GM08714 (cell line): ENCODE results near the gene ETV3L.

Source experiments
- H3K4me3 ChIP-seq: fragments of 200-500 bp; sonication (Bioruptor generic); 2 replicates; pipeline ENCODE4 v1.5.1; 2014; ENCODE audit warnings: mild to moderate bottlenecking, low read length, inconsistent platforms
- ZNF274 ChIP-seq: IDR thresholded peaks from 2 replicates; pipeline ENCODE4 v1.6.1; 2012; ENCODE audit warnings: mild to moderate bottlenecking, low read depth, low read length

Gene ETV3L

GRCh38 chr1:157137408-157138219 lies 38.0 kb upstream of the ETV3L start:
- TF ChIP-seq ZNF274: no peak

GRCh38 chr1:157137046-157137407 lies 37.4 kb upstream of the ETV3L start:
- TF ChIP-seq ZNF274: no peak
- H3K4me3 ChIP-seq: peak overlapping the region; percentile 86

More at GRCh38 chr1:157137408-157138219, 38.0 kb upstream of the ETV3L start:
- peak overlapping the region; percentile 86 for H3K4me3 ChIP-seq

GRCh38 chr1:157136133-157136532 lies 36.5 kb upstream of the ETV3L start:
- TF ChIP-seq ZNF274: no peak

GRCh38 chr1:157135646-157136045 lies 36.0 kb upstream of the ETV3L start:
- no peak overlapping the region for H3K4me3 ChIP-seq

More at GRCh38 chr1:157136133-157136532, 36.5 kb upstream of the ETV3L start:
- peak overlapping the region; percentile 86; the same call in 1 of the 2 replicates for H3K4me3 ChIP-seq

DNA sequence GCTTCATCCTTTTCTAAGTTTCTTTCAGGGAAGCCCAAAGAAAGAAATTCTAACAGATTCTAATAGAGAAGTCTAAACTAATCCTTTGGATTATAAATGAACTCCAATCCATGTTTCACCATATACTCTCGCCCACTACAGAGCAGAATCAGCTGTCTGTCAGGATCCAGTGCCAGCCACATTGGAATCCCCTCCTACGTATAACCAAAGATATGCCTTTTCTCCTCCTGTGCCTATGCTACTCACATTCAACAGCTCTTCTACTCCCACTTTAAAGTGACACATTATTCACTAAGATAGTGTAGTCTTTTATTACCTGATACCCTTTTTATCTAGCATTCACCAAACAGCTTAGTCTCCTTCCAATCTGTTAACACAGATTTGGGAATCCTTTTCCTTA lies 35.5 kb upstream of the ETV3L start:
- TF ChIP-seq ZNF274: no peak
- H3K4me3 ChIP-seq: no peak overlapping the region

More at GRCh38 chr1:157135646-157136045, 36.0 kb upstream of the ETV3L start:
- no peak for TF ChIP-seq ZNF274

GRCh38 chr1:157134442-157134841 lies 34.8 kb upstream of the ETV3L start:
- H3K4me3 ChIP-seq: no peak overlapping the region
- no peak for TF ChIP-seq ZNF274

GRCh38 chr1:157133426-157133825 lies 33.8 kb upstream of the ETV3L start:
- TF ChIP-seq ZNF274: no peak
- no peak overlapping the region for H3K4me3 ChIP-seq

DNA sequence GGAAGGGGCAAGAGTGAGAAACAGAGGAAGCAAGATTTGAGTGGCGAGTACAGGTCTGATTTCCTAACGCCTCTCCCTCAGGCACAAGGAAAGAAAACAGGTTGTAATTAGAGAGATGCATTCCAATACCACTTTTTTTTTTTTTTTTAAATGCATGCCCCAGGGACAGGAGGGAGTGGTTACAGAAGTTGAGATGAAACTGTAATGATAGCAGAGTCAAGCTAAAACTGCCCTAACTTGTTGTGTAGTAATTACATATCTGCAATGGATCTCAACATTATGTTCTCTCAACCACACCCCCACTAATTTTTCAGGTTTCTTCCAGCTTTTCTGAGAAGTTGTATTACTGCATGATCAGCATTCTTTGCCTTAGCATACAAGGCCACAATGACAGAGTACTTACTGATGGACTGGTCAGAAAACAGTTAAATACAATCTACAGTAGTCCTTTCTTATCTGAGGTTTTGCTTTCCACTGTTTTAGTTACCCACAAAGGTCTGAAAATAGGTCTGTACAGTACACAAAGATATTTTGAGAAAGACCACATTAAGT lies 33.1 kb upstream of the ETV3L start:
- no peak overlapping the region for H3K4me3 ChIP-seq
- TF ChIP-seq ZNF274: no peak

DNA sequence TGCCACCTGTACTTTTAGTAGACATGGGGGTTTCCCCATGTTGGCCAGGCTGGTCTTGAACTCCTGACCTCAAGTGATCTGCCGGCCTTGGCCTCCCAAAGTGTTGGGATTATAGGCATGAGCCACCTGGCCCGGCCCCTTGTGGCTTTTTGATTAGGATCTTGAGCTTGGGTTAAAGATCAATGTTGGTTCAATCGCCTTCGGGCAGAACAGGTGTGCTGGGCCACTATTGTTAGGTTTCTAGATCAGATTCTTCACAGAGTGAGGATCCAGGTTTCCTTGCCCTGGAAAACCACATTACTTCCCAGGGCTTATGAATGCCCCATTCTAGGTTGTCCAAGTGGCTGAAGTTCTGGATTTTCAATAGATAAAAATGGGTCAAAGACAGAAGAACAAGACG lies 32.5 kb upstream of the ETV3L start:
- no peak overlapping the region for H3K4me3 ChIP-seq
- no peak for TF ChIP-seq ZNF274

DNA sequence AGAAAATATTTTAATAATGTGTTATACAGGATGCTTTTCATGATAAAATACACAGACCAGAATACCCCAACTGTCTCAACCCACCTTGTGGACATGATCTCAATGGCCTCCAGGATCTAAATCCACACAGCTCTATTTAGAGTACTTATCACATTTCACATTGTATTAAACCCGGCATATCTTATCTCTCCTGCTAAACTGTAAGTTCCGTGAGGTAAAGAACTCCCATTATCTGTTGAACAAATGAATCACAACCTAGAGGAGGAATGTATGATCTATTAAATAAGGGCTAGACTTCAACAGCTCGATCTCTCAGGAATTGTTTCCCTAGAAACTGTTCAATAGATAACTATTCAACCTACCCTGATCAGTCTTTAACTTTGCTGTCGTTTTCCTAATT lies 31.7 kb upstream of the ETV3L start:
- no peak for TF ChIP-seq ZNF274

DNA sequence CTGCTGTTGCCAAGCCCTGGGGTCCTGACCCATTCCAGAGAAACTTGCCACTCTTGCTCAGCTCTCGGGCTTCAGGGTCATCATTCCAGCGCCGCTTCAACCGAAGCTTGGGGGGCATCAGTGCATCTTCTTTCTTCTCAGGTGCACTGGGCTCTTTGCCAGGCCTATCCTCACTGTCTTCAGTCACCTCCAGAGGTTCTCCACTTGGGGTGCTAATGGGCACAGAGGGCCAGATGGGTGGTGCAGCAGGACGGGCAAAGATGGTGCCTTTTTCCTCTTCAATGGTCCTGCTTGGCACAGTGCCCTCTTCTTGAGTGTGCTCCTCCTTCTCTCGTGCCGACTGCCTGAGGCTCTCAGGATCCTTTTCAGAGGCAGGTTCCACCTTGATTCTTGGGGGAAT lies 25.2 kb upstream of the ETV3L start:
- H3K4me3 ChIP-seq: no peak overlapping the region
- TF ChIP-seq ZNF274: no peak

More for the DNA sequence above, 31.7 kb upstream of the ETV3L start:
- H3K4me3 ChIP-seq: no peak overlapping the region

DNA sequence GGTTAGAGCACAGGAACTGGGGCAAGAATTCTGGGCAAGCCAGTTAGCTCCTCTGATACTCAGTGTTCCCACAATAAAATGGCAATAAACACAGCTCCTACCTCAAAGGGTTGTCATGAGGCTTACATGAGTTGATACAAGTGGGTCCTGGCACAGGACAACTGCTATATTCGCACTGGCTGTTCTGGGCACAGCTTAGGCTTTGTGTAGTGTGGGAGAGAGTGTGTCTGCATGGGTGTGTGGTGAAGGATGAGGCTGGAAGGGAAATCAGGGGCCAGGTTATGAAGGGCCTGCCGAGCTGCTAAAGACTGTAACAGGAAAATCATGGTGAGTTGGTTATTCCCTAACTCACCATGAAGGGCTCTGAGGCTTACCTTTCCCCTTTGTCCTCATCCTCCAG lies 19.8 kb upstream of the ETV3L start:
- no peak for TF ChIP-seq ZNF274
- H3K4me3 ChIP-seq: no peak overlapping the region

GRCh38 chr1:157119008-157119407 lies 19.4 kb upstream of the ETV3L start:
- no peak for TF ChIP-seq ZNF274
- no peak overlapping the region for H3K4me3 ChIP-seq

DNA sequence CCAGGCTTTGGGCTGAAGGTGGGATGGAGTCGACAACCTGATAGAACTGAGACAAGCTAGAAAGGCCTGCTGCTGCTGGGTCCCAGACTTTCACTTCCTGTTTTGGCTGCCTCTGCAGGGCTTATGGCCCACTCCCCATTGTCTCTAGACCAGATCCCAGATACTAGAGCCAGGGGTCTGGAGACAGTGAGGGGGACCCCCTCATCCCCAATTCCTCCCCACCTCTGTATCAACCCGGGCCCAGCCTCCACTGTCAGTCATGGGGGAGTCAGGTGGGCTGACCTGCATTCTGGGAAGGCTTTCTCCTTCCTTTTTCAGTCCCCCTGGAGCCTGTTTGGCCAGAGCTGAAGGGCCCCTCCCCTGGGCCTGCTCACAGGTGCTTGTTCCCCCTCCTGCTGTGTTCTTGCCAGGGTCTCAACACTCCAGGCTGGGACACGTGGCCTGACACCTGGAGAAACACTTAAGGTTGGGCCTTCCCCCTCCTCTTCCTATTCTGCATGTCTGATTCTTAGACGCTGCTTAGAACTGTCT lies 18.0 kb upstream of the ETV3L start:
- H3K4me3 ChIP-seq: no peak overlapping the region
- TF ChIP-seq ZNF274: no peak

DNA sequence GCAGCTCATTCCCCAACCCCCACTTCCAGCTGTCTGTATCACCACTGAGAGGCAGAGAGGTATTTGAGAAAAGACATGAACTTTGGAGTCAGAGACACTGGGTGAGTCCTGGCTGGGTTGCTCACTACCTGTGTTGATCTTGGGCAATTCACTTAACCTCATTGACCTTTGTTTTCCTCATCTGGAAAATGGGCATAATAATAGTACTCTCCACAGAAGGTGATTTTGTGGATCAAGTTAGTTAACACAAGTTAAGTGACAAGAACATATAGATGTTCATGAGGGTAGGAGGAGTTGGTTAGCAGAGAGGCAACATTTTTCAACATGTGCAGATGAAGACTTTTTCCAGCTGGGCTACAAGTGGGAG lies 17.1 kb upstream of the ETV3L start:
- no peak for TF ChIP-seq ZNF274
- H3K4me3 ChIP-seq: no peak overlapping the region
